HG03139 (cell line): ENCODE measurements around the gene SERHL2.
"Not testable (repeated sequence)": the region's sequence is repeated elsewhere in the genome, so short reads cannot be mapped to it uniquely, and the experiment has no call there.

ENCODE experiments used
- ATAC-seq: cut with Tn5 transposase; IDR thresholded peaks from one replicate; pipeline ENCODE4 v1.9.1; 2021; ENCODE audit not compliant: unreplicated experiment

SERHL2 gene

DNA sequence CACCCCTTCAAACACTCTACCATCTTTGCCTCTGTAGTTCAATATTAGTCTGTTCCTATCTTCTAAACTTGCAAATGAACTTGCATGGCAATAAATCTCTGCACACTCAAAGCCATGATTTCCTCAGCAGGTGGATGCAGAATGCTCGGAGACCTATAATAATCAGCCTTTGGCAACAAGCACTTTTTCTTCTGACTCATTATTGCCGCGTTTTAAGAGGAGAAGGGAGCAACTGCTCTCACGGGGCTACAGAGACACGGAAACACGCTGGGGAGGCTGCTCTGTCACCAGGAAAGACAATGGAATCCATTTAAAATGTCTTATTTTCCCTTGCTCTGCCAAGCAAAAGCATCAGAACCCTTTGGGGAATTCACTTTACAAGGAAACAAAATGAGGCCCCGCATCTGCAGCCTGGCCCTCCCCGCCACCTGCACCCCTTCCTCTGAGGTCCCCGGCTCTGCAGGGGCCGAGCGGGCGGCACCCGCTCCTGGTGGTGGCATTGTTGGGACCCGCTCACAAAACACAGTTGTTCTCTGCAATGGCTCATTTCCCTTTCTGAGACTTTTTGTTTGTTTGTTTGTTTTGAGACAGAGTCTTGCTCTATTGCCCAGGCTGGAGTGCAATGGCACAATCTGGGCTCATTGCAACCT is 18.5 kb upstream of the SERHL2 start:
- ATAC-seq: not testable (repeated sequence)

DNA sequence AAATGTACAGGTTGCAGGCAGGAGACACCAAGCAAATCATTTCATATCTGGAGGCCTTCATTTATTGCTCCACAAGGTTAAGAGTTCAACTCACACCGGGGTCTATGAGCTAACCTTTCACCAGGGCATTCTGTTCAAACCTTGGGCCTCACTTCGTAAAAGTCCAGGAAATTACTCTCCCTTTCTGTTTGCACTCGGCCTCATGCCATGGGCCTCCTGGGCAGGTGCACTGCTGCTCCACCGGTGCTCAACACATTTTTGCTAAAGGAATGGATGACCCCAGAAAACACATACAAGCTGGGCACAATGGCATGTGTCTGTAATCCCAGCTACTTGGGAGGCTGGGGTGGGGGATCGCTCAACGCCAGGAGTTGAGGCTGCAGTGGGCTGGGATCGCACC is 17.6 kb upstream of the SERHL2 start:
- no peak for ATAC-seq

DNA sequence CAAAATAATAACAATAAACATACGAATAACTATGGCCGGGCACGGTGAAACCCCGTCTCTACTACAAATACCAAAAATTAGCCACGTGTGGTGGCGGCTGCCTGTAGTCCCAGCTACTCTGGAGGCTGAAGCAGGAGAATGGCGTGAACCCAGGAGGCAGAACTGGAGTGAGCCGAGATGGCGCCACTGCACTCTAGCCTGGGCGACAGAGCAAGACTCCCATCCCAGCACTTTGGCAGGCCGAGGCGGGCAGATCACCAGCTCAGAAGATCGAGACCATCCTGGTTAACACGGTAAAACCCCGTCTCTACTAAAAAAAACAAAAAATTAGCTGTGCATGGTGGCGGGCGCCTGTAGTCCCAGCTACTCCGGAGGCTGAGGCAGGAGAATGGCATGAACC is 17.1 kb upstream of the SERHL2 start:
- not testable (repeated sequence) for ATAC-seq

DNA sequence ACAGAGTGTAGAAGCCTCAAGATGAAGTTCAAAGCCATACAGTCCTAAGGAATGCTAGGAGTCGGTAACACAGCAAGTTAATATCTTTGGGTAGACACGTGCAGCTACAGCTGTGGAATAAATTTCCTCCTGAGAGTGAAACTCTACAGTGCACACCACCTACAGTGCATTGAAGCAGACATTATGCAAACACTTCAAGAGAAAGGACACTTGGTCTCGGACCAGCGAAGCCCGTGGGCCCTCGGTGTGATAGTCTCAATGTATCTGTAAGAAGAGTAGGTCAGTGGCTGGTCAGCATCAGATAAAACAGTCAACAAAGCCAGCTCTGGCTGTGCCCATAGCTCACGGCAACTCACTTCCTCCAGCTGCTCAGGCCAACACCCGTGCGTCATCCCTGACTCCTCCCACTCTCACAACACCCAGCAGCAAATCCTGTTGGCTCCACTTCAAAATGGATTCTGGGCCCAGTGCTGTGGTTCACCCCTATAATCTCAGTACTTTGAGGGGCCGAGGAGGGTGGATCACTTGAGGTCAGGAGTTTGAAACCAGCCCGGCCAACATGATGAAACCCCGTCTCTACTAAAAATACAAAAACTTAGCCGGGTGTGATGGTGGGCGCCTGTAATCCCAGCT is 16.4 kb upstream of the SERHL2 start:
- ATAC-seq: not testable (repeated sequence)

DNA sequence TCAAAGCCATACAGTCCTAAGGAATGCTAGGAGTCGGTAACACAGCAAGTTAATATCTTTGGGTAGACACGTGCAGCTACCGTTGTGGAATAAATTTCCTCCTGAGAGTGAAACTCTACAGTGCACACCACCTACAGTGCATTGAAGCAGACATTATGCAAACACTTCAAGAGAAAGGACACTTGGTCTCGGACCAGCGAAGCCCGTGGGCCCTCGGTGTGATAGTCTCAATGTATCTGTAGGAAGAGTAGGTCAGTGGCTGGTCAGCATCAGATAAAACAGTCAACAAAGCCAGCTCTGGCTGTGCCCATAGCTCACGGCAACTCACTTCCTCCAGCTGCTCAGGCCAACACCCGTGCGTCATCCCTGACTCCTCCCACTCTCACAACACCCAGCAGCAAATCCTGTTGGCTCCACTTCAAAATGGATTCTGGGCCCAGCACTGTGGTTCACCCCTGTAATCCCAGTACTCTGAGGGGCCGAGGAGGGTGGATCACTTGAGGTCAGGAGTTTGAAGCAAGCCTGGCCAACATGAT is 14.5 kb upstream of the SERHL2 start:
- ATAC-seq: peak; percentile 46

DNA sequence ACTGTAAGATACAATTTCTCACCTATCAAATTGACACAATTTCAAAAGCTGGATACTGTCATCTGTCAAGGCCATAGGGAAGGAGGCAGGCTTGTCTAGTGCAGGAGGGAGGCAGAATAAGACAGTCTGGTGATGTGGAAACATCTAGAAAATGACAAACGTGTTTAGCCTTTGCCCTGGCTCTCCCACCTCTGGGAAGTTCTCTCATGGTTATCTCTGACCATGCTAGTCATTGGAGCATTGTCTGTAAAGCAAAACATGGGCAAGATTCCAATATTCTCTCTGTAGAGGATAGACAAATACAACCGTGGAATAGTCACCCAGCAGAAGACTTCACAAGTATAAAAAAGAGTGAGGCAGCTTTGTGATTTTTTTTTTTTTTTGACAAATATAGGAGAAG is 9.1 kb upstream of the SERHL2 start:
- ATAC-seq: no peak

DNA sequence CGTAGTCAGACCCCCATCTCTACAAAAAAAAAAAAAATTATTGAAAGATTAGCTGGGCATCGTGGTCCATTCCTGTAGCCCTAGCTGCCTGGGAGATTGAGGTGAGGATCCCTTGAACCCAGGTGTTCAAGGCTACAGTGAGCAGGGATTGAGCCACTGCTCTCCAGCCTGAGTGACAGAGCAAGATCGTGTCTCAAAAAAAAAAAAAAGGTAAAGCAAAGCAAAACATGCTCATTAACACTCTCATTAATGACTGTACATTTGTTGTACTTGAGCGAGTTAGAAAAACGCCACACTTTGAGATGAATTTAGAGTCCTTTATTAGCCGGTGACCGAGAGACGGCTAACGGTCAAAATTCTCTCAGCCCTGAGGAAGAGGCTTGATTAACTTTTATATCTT is 6.2 kb upstream of the SERHL2 start:
- no peak for ATAC-seq

DNA sequence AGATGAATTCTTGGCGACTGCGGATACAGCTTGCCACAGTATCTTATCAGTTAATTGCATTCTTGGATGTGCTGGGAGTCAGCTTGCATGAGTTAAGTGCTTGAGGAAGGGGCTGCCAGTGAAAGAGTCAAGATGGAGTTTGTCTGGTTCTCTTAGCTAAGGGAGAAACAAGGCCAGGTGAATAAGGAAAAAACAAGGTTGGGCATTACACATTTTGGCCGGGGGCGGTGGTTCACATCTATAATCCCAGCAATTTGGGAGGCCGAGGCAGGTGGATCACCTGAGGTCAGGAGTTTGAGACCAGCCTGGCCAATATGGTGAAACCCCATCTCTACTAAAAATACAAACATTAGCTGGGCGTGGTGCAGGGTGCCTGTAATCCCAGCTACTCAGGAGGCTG is 5.6 kb upstream of the SERHL2 start:
- not testable (repeated sequence) for ATAC-seq

DNA sequence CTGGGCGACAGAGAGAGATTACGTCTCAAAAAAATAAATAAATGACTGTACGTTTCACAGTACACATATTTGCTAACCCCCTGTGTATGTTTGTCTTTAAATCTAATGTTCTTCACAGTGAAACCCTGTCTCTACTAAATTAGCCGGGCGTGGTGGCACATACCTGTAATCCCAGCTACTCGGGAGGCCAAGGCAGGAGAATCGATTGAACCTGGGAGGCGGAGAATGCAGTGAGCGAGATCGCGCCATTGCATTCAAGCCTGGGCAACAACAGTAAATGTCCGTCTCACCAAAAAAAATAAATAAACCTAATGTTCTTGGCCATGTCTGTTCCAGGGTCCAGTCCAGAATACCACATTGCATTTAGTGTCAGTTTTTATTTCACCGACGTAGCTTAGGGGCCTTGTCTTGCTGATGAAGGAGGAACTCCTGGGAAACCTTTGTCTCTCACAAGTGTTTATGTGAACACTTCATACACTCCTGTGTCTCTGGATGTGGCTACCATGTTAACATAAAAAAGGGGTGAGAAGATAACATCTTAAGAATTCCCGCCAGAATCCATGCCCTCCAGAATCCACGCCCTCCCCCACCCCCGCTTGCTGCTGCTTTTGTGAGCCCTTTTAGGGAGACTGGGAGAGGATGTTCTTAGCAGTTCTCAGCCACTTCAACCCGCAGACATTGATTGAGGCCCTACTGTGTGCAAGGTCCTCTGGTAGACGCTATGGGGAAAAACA is 5.0 kb upstream of the SERHL2 start:
- no peak for ATAC-seq

DNA sequence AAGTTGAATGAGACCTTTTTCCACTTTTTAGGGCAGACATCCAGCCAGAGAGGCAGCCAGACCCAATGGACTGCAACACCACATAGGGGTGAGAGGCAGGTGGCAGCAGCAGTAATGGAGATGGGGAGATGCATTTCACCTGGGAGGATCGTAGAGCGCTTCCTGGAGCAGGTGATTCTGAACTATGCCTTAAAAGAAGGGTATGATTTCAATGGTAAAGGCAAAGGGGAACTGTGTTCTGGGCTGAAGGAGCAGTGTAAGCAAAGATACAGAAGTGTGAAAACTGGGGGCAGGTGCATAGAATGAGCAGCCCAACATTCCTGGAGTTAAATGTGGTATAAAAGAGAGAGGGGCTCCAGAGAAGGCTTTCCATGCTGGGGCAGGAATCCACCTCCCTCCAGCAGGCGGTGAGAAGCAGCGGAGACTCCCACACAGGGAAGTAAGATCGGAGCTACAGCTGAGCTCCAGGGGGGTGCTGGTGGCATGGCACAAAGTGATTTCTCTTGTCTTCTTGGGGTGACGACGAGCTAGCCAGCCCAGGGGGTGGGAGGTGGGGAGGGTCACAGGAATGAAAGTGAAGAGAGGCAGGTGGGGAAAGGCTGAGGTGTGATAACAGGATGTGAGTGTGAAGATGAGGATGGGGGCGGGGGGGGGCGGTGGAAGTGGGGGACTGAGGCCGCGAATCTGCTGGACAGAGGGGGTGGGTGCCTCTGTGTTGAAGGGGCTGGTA is 4.3 kb upstream of the SERHL2 start:
- no peak for ATAC-seq

DNA sequence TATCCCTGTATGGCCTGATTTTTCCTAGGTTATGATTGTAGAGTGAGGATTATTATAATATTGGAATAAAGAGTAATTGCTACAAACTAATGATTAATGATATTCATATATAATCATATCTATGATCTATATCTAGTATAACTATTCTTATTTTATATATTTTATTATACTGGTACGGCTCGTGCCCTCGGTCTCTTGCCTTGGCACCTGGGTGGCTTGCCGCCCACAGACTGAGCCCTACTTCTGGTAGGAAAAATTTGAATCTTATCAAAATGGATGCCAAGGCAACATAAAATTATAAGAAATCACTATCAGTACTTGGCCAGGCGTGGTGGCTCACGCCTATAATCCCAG is 1.5 kb upstream of the SERHL2 start:
- ATAC-seq: not testable (repeated sequence)

DNA sequence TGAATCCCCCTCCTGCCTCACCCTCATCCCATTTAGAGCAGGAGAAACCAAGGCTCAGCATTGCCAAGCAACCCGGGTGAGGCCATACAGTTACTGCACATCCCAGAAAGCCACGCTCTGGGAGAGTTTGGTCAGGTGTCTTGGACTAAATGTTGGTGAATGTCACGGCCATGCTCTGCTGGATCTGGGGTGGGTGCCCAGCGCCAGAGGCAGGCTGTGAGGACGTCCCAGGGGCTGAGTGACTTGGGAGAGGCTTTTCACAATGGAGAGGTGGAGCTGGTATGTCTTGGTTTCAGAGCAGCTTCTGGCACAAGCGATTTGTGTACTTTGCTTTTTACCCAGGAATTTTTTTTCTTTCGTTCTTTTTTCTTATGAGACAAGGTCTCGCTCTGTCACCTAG is 6.6 kb downstream of the SERHL2 start:
- ATAC-seq: no peak

DNA sequence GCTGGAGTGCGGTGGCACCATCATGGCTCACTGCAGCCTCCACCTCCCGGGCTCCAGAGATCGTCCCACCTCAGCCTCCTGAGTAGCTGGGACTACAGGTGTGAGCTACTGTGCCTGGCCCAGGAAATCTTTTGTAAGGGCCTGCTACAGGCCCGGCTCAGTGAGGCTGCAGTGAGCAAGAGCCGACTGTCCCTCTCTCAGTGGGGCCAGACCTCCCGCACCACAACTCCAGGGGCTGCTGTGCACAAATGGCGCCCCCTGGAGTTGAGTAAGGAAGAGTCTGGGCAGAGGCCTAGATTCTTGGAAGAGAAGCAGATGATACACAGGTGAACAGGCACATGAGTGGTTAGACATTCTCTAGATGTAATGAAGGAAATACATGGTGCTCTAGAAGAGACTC is 7.0 kb downstream of the SERHL2 start:
- no peak for ATAC-seq

DNA sequence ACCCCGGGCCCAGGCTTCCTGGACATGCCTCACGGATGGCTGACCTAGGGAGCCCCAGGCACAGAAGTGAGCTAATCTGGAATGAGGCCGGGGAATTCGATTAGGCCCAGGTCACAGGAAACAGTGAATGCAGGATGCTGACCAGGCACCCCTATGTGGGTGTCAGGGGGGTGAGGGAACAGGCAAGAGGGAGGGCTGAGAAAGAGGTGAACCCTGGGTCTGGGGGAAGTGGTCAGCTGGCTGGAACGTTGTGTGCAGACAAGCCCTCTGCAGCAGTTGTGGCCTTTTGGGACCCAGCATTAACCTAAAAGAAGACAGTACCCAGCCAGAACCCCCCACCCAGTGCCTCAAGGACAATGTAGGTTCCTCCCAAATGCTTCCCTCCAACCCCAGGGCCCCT is 8.1 kb downstream of the SERHL2 start:
- ATAC-seq: no peak

DNA sequence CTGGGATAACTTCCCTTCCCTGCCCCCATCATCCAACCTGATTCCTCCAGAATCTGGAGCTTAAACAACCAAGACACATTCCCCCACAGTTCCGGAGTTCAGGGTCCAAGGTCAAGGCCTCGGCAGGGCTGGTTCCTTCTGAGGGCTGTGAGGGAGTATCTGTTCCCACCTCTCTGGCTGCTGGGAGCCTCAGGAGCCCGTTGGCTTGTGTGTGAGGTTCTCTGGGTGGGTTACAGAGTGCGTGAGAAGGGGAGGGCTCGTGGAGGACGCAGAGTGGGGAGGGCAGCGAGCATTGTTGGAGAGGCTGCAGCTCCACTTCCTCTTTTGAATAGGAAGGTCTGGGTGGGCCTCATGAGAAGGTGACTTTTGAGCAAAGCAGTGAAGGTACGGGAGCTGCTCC is 8.5 kb downstream of the SERHL2 start:
- ATAC-seq: no peak

DNA sequence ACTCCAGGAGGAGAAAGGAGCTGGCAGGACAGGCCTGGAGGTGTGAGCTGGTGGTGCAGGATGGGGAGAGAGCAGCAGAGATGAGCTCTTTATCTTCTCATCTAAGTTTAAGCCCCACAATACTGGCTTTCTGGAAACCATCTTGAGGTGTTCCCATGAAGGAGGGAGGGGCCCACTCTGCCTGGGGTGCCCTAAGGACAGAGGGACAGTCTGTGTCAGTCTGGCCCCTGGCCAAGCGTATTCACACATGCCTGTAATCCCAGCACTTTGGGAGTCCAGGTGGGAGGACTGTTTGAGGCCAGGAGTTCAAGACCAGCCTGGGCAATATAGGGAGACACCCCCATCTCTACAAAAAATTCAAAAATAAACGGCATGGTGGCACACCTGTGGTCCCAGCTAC is 8.9 kb downstream of the SERHL2 start:
- ATAC-seq: no peak

DNA sequence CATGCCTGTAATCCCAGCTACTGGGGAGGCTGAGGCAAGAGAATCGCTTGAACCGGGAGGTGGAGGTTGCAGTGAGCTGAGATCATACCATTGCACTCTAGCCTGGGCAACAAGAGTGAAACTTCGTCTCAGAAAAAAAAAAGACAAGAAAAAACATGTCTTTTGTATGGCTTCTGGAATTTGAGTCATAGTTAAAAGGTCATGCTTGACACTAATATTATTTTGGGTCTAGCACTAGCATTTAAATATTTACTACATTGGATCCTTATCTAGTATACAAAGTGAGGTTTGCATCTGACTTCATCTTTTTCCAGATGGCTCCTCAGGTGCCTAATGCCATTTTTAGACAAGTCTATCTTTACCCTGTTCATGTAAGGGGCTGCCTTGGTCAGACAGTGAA is 10.2 kb downstream of the SERHL2 start:
- not testable (repeated sequence) for ATAC-seq

DNA sequence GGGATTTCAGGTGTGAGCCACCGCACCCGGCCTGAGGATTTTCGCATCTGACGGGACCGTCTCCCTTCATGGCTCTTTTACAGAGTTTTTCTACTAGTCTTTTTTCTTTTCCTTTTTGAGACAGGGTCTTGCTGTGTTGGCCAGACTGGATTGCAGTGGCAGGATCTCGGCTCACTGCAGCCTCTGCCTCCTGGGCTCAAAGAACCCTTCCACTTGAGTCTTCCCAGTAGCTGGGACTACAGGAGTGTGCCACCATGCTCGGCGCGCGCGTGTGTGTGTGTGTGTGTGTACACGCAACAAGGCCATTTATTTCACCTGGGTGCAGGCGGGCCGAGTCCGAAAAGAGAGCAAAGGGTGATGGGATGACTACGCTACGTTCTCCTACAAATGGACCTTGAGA is 10.9 kb downstream of the SERHL2 start:
- ATAC-seq: no peak

DNA sequence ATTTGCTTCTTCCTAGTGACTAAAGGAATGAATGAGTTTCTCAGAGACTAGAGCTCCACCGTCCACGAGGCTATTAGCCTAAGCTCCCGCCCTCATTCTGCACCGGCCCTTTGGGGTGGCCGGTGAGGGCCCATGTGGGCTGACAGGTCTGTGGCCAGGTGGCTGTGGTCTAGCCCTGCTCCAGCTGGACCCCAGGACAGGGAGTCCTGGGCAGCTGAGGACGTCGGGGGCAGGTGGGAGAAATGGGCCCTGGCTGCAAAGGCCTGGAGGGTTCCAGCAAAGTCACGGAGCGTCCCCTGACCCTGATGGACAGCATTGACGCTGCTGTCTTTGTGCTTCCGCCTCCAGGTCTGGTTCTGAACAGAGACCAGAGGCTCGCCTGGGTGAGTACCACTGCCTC is 12.2 kb downstream of the SERHL2 start:
- ATAC-seq: no peak

DNA sequence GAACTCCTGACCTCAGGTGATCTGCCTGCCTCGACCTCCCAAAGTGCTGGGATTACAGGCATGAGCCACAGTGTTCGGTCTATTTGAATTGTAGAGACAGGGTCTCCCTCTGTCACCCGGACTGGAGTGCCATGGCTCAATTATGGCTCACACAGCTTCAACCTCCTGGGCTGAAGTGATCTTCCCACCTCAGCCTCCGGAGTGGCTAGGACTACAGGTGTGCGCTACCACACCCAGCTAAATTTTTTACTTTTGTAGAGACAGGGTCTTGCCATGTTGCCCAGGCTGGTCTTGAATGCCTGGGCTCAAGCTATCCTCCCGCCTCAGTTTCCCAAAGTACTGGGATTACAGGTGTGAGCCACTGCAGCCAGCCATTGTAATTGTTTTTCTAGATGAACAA is 14.2 kb downstream of the SERHL2 start:
- ATAC-seq: not testable (repeated sequence)

DNA sequence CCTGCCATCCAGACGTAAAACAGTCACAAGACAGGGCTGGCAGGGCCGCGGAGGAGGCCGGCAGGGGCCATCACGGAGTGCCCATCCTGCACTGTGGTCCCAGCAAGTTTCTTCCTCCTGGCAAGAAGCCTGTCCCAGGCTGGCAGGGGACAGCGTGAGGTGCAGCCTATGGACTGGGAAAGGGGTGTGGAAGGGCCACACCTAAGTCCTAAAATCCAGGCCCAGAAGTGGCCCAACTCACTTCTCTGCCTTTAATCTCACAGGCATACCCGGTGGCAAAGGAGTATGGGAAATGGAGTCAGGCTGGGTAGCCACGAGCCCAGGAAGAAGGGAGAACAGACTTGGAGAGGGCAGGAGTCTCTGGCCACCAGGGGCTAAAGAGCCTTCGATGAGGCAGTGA is 16.8 kb downstream of the SERHL2 start:
- not testable (repeated sequence) for ATAC-seq
